Stimulated activated CD4-positive, alpha-beta T cell treated with anti-CD3 and anti-CD28 coated beads, Interleukin-15, amount 100 ng/mL, for 24 hours (primary cell): ENCODE data around the gene CCDC158.
"Not testable (repeated sequence)": the region's sequence is repeated elsewhere in the genome, so short reads cannot be mapped to it uniquely, and the experiment has no call there.

Source experiments
- DNase-seq: peaks from one replicate; pipeline ENCODE4 v3.0.0-alpha.2; 2020

Gene CCDC158

GRCh38 chr4:76307660-76308014 lies 113.3 kb downstream of the CCDC158 start:
- DNase-seq = no peak

DNA sequence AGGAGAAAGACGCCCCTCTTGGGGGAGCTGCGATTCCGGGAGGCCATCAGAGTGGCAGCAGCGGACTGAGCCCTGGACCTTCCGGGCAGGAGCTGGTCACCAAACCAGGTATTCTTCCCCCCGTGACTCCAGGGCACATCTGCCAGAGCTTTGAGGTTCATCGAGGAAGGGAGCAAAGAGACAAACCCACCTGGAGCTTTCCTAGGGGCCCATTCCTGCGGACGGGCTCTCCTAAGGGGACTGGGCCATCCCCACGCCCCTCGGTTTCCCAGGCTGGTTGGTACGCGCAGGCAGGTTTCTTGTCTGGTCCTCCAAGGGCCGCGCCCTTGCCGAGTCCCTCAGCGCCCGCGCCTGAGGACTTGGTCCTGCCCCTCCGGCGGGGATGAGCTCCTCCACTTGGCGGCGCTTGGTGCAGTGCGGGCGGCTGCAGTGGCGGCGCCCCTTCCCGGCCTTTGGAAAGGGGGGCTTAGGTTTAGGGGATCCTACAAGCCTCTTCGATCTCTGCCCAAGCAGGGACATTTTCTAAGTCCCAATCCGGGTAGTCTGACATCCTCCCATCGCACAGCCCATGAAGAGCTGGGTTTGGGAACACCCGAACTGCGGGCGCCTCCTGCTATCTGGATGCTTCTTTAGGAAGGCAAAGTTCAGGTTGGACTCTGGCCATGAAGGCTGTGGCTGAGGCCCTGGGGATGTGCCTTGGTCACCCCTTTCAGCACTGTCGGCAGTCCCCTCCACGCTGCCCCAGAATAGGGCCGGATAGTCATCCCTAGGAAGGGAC lies 113.9 kb downstream of the CCDC158 start:
- peak; percentile 53 for DNase-seq

DNA sequence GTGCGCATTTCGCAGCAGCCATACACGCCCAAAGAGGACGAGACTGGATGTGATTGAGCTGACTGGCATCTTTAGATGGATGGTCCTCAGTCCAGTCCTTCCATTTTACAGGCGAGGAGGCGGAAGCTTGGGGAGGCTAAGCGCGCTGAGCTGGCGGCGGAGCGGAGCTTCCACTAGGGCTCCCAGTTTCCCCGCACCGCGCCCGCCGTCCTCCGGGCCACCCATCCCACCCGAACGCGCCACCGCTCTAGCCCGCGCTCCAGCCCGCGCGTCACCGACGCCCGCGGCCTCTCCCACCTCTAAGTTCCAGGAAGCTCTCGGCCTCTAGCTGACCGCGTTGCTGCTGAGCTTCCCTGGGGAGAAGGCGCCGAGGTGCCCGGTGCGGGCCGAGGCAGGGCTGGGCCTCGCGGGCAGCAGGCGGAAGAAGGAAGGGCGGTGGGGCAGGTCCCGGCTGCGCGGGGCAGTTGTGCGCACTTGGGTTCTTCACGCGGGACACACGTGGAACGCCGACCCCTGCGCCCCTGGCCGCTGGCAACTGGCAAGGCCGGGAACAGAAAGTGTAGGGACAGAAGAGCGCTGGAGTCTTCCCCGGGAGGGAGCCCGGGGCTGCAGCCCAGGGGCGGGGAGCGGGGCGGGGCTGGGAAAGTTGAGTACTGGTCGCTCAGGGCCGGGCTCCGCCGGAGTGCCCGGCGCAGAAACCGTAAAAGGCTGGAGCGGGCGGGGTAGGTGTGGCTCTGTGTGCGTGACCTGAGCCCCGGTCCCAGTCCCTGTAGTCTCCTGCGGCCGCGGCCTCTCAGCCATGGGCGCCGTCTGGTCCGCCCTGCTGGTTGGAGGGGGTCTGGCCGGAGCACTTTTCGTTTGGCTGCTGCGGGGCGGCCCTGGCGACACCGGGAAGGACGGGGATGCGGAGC lies 114.7 kb downstream of the CCDC158 start, which contains the start of gene STBD1:
STBD1 (plus strand) TSS at position 763 of the 911 bp plus-strand sequence; CDS start at position 800, 37 bp downstream.
- DNase-seq = peak; percentile 55

DNA sequence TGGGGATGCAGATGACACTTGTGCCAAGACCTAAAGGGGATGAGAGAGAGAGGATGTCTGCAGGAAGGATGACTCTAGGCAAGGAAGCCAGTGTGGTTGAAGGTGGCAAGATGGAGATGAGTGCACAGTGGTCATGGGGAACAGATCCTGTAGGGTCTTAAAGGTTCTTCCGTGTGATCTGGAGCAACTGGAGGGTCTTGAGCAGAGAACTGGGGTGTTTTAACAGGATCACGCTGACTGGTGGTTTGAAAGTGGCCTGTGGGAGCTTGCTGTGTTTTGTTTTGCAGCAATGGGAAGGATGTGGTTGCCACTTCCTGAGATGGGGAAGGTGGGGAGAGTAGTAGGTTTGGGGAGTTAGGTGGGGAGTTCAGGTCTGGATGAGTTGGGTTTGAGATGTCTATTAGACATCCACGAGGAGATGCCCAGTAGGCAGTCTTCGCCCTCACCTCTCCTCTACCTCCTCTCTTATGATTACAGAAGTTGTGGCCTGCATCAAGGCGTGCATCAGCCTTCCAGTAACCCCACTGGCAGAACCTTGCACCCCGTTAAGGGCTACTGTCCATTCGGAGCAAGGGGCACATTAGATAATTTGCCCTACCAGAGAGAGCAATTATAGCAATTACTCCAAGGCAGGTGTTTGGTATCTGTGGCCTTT lies 115.8 kb downstream of the CCDC158 start:
- DNase-seq = peak; percentile 18

DNA sequence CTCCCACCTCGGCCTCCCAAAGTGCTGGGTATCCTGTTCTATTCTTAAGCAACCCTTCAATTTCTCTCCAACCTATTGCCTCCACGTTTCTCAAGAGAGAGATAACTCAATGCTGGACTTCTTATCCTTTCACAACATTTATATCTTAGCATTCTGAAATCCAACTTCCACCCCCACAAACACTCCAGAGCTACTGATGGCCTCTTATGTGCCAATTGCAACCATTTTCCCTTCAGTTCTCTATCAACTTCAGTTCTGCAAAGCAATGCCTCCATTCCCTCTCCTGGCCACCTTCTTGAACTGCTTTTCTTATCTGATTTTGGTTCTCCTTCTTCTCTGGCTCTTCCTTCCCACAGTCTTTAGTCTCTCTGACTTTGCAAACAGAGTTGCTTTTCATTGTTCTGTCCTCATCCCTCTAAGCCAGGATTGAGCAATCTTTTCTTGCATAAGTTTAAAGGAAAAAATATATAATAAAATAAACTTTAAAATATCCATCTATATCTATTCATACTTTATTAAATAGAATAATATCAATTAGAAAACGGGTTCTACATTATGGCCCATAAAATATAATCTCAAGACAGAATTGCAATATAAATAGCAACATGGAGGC lies 118.0 kb downstream of the CCDC158 start:
- no peak for DNase-seq

DNA sequence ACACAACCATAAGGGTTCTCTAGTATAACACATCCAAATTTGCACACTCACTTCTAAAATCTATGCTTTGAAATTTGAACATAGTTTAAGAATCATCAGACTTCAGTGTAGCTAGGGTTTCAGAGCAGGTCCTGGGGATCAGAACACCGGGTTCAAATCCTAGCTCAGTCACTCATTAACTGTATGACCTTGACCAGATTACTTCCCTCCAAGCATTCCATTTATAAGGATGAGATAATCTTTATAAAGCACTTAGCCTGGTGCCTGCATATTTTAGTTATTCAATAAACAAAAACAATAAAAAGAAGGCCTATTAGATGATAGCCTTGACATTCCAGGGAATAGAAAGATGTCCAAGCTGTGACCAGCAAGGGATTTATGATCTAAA lies 119.2 kb downstream of the CCDC158 start:
- DNase-seq = no peak

GRCh38 chr4:76301068-76301774 lies 119.7 kb downstream of the CCDC158 start:
- peak; percentile 52 for DNase-seq

GRCh38 chr4:76300012-76300411 lies 120.9 kb downstream of the CCDC158 start:
- no peak for DNase-seq

DNA sequence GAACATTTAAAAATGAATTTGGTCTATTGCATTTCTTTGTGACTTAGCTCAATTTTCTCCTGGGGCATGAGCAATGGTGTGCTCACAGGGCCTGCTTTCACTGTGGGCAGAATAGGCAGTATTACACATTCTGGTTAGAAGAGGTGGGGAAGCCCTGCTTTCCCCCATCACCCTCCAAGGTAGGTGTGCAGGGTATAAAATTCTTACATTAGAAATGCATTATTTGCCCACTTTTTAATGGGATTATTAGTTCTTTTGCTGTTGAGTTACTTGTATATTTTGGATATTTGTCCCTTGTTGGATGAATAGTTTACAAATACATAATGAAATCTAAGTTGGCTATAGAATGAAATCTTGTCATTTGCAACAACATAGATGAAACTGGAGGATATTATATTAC lies 122.7 kb downstream of the CCDC158 start:
- no peak for DNase-seq

DNA sequence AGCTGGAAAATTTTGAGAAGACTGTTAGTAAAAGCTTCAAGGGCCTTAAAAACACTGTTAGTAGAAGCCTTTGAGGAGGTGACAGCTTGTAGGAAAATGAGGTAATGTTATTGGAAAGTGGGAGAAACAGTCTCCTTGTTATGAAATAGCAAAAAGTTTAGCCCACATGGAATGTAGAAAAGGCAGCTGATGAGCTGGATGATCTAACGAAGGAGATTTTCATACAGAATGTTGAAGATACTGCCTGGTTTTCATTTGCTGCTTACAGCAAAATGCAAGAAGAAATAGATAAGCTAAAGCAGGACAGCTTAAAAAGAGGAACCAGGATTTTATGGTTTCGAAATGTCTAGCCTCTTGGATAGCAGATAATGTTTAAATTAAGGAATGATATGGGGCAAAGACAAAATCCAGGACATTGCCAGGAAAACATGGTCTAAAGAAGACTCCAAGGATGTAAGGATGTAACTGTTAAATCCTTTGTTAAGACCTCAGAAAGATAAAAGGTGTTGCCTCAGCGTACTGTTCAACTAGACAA lies 124.6 kb downstream of the CCDC158 start:
- DNase-seq = no peak

- no peak for DNase-seq
Observed at GRCh38 chr4:76293772-76294171, 127.2 kb downstream of the CCDC158 start.

DNA sequence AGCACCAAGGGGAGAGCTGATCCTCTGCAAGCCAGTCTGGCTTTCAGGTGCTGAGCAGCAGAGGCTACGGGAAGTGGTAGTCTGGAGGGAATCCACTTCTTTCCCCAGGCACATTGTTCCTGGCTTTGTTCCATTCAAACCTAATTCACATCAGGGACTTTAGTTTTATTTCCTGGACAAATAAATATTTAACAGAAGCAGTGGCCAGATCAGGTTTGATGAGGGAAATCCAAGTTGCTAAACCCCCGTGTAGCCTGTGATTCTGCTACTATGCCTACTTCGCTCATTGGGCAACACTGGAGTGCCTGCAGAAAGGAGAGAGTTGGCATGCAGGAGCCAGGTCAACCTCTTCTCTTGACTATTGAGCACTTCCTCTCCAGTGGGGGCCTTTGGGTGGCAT lies 128.2 kb downstream of the CCDC158 start:
- no peak for DNase-seq

DNA sequence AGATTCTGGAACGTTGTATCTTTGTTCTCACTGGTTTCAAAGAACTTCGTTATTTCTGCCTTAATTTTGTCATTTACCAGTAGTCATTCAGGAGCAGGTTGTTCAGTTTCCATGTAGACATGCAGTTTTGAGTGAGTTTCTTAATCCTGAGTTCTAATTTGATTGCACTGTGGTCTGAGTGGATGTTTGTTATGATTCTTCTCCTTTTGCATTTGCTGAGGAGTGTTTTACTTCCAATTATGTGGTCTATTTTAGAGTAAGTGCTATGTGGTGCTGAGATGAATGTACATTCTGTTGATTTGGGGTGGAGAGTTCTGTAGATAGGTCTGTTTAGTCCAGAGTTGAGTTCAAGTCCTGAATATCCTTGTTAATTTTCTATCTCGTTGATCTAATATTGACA lies 133.1 kb downstream of the CCDC158 start:
- not testable (repeated sequence) for DNase-seq

DNA sequence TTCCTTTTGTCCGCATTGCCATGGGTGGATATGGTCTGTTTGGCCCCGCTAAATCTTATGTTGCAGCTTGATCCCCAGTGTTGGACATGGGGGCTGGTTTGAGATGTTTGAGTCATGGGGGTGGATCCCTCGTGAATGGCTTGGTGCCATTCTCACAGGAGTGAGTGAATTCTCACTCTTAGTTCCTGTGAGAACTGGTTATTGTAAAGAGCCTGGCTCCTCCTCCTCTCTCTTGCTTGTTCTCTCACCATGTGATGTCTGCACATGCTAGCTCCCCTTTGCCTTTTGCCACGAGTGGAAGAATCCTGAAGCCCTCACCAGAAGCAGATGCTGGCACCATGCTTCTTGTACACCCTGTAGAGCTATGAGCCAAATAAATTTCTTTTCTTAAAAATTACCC lies 137.0 kb downstream of the CCDC158 start:
- DNase-seq = no peak

GRCh38 chr4:76282941-76283689 lies 137.8 kb downstream of the CCDC158 start:
- DNase-seq = no peak

- not testable (repeated sequence) for DNase-seq
Observed at GRCh38 chr4:76281594-76281993, 139.3 kb downstream of the CCDC158 start.

- no peak for DNase-seq
Observed at GRCh38 chr4:76280488-76281441, 140.2 kb downstream of the CCDC158 start.

DNA sequence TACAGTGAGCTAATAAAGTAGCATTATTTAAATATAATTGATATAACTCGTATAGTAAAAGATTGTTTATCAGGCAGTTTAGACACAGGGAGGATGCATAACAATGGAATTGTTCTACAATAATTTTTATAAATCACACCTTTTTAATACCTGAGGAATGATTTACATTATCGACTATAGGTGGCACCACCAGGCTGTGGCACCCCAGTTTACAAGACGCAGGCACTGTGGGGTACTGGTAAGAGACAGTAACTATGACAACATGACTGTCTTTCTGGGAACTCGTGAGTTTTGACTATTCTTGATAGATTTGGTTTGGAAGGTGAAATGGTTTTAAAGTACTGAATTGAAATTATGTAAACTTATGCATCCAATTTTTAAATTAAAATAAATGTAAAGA lies 141.5 kb downstream of the CCDC158 start:
- peak; percentile 35 for DNase-seq

DNA sequence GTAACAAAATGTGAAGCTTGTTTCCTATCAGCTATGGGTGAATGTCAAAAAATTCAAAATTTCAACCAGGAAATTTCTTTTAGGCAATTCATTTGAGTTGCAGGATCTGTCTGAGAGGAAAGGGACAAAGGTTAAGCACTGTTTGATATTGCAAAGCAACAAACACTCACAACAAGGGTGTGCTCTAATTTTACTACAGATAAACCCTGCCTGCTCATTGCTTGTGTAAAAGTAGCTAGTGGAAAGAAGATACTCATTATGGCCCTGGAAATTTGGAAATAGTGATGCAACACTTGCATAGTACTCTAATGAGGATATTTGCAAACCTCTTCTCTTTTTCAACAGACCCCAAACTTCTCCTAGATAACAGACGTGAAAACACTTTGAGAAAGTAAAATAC lies 142.4 kb downstream of the CCDC158 start:
- DNase-seq = no peak

DNA sequence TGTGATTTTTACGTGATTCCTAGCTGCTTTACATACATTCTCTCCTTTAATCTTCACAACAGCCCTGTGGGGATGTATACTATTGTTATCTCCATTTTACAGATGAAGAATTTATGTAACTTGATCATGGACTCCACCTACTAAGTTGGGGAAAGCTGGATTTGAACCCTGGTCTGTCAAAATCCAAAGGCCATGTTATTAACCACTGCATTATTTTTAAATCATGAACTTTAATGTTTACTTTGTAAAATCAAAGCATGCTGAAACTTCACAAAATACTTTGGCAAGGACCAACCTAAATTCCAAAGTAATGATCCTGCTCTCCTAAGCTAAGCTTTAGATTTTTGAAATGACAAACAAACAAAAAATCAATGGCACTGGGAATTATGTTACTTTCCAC lies 143.3 kb downstream of the CCDC158 start:
- DNase-seq = no peak
